GM12875 (cell line): Measurements from ENCODE around the gene MED16.
"Not testable (repeated sequence)": the region's sequence is repeated elsewhere in the genome, so short reads cannot be mapped to it uniquely, and the experiment has no call there.

Experiments
- H3K4me3 ChIP-seq: one replicate; pipeline ENCODE4 v1.5.1; 2011; ENCODE audit warnings: low read depth, low read length, control low read depth
- CTCF ChIP-seq: IDR thresholded peaks from 2 replicates; pipeline ENCODE4 v1.5.1; 2011; ENCODE audit warnings: low read depth, mild to moderate bottlenecking, control low read depth, inconsistent platforms, low read length, moderate library complexity, borderline replicate concordance; ENCODE audit not compliant: insufficient read depth

The MED16 gene

DNA sequence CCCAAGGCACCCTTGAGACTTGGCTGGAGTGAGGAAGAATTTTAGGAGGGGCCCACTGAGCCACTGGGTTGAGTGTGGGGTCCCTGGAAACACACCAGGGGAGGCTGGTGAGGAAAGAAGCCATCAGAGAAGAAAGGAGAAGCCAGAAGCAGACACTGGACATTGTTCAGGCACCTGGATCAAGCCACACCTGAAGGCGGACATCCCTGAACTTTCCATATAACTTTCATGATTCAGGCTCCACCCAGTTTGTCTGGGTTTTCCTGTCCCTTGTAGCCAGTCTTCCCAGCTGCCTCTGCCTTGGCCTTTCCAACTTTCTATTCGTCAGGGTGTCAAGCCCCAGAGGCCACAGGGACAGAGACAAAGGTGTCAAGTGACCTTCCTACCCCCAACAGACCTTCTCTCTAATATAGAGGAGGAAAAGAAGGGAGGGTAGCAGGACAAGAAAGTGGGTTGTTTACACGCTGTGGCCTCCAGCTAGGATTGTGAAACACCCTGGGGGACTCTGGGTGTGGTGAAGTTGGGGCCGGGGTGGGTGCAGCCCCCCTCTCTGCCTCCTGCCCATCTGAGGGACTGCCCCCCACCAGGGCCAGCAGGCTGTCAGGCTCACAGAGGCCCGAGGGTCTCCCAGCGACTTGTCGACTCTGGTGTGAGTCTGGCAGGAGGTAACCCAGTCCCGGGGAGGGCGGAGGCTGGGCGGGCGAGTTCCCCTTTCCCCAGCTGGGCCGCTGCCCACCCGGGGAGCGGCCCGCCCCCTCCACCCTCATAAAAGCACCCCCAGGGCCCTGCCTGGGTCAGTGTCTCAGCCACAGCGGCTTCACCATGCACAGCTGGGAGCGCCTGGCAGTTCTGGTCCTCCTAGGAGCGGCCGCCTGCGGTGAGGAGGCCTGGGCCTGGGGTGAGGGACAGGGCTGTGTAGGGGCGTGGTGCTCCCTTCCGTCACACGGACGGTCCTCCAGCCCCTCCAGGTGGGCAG, 33.8 kb downstream of the MED16 start, which contains the start of gene CFD:
TSS of gene CFD (plus strand) at position 797 of the 976 bp plus-strand sequence. CDS start at position 823, 26 bp downstream.
- no peak for TF ChIP-seq CTCF
- no peak within 1 kb of the TSS for H3K4me3 ChIP-seq

- no peak overlapping the region for H3K4me3 ChIP-seq
- TF ChIP-seq CTCF, result no peak
Observed at GRCh38 chr19:858284-858683, 34.7 kb downstream of the MED16 start.

- TF ChIP-seq CTCF, result no peak
- H3K4me3 ChIP-seq, result no peak overlapping the region
Observed at GRCh38 chr19:855566-856120, 37.3 kb downstream of the MED16 start.

- no peak for TF ChIP-seq CTCF
- H3K4me3 ChIP-seq, result no peak overlapping the region
Observed at GRCh38 chr19:855142-855541, 37.8 kb downstream of the MED16 start.

GRCh38 chr19:854549-854948, 38.4 kb downstream of the MED16 start:
- no peak for TF ChIP-seq CTCF
- H3K4me3 ChIP-seq, result no peak overlapping the region

- H3K4me3 ChIP-seq, result not testable (repeated sequence)
Observed at GRCh38 chr19:853614-854220, 39.3 kb downstream of the MED16 start.

GRCh38 chr19:853014-853585, 39.9 kb downstream of the MED16 start:
- H3K4me3 ChIP-seq, result no peak overlapping the region
- TF ChIP-seq CTCF, result no peak
